ENCODE measurements around the gene MYBPC1.

The MYBPC1 gene

GRCh38 chr12:101612160-101612916 lies 17.6 kb downstream of the MYBPC1 start:
- no peak for DNase-seq (ENCODE audit: low spot score)
- no peak for TF ChIP-seq CTCF (IDR thresholded peaks at IDR 0.05; ENCODE audit: extremely low read depth, missing control alignments)

- DNase-seq (ENCODE audit: low spot score), result no peak
- TF ChIP-seq CTCF (IDR thresholded peaks at IDR 0.05; ENCODE audit: extremely low read depth, missing control alignments), result no peak
Observed at GRCh38 chr12:101616027-101616494, 21.3 kb downstream of the MYBPC1 start.

- DNase-seq (ENCODE audit: low spot score), result no peak
- no peak for TF ChIP-seq CTCF (IDR thresholded peaks at IDR 0.05; ENCODE audit: extremely low read depth, missing control alignments)
Observed at GRCh38 chr12:101619026-101619786, 24.4 kb downstream of the MYBPC1 start.

- no peak for TF ChIP-seq CTCF (IDR thresholded peaks at IDR 0.05; ENCODE audit: extremely low read depth, missing control alignments)
- DNase-seq (ENCODE audit: low spot score), result no peak
Observed at GRCh38 chr12:101619858-101620761, 25.3 kb downstream of the MYBPC1 start.

GRCh38 chr12:101620762-101621133 lies 26.0 kb downstream of the MYBPC1 start:
- no peak for DNase-seq (ENCODE audit: low spot score)
- TF ChIP-seq CTCF (IDR thresholded peaks at IDR 0.05; ENCODE audit: extremely low read depth, missing control alignments), result no peak

GRCh38 chr12:101628676-101629075 lies 33.9 kb downstream of the MYBPC1 start:
- no peak for TF ChIP-seq CTCF (IDR thresholded peaks at IDR 0.05; ENCODE audit: extremely low read depth, missing control alignments)
- DNase-seq (ENCODE audit: low spot score), result no peak

Data from GM20000 (cell line).